Sciatic nerve (tissue), 2 donors: Measurements from ENCODE around the gene GATD1. TPM values are rescaled to one million over a fixed set of nuclear protein-coding genes. Genes with fewer than 3 reads are reported as not detected.

Source experiments
- ATAC-seq: fragments of 200-7000 bp; cut with Tn5 transposase; one replicate; pipeline ENCODE4 v1.9.1; 2020; ENCODE audit warnings: mild to moderate bottlenecking, moderate library complexity
- DNase-seq: peaks from one replicate; pipeline ENCODE4 v3.0.0-alpha.2; 2020; ENCODE audit warnings: low spot score
- intact Hi-C: fragments of 100-400 bp; cut with DNase I; formaldehyde crosslinking; loops from one replicate; pipeline ENCODE4 v1.14.2; 2022
- total RNA-seq: library from RNA; stranded (reverse); fragmentation: NEBNext Ultra II Directional; extraction: Animal tissue kit (Norgen Biotek cat#: 25700); gene quantifications from one replicate; pipeline ENCODE4 v1.2.1, GENCODE V29; 2021
- donor health status: DM: no; HTN: no; CAD: no.
- donor health status: DM: no; HTN: no; CAD: no.

The GATD1 gene
- total RNA-seq, 1 donor from 2014 or later = 74.8 TPM

DNA sequence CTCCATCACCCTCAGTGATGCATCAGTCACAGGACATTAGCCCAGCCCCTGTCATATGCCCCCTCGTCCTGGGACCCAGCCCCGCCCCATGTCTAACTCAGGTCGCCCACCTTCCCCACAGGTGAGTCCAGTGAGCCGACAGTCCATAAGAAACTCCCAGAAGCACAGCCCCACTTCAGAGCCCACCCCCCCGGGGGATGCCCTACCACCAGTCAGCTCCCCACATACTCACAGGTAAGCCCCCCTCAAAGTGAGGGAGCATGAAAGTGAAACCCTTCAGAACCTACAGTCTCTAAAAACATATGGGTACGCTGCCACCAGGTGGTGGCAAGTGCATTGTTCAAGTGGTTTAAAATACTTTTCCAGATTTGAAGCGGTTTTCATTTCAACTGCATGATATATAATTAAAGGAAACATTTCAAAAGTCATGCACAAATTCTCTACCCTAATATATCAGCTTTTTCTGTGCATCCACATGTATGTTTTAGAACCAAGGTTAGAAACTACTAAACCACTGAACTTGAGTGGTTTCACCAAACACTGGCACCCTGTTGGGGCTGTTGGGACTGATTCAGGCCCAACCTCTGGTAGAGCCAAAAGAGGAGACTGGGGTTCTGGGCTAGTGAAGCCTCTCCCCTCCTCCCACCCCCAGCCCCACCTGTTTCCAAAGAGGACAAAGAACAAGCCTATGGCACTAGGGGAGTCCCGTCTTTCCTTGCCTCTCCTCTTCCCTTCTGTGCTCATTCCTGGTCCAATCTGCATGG is 54.0 kb downstream of the GATD1 start:
- intact Hi-C loops = no loop called here
- ATAC-seq (peak; percentile 21), DNase-seq (no peak)

DNA sequence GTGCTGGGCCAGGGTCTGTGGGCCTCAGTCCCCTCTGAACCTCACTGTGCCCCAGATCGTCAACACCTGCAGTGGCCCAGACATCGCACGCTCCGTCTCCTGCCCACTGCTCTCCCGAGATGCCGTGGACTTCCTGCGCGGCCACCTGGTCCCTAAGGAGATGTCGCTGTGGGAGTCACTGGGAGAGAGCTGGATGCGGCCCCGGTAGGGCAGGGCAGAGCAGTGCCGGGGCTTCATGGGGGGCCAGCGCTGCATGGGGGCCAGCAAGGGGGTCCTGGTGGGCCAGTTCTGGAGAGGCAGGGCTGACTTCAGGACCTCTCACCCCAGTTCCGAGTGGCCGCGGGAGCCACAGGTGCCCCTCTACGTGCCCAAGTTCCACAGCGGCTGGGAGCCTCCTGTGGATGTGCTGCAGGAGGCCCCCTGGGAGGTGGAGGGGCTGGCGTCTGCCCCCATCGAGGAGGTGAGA is 54.9 kb downstream of the GATD1 start:
- intact Hi-C loops = no loop called here

DNA sequence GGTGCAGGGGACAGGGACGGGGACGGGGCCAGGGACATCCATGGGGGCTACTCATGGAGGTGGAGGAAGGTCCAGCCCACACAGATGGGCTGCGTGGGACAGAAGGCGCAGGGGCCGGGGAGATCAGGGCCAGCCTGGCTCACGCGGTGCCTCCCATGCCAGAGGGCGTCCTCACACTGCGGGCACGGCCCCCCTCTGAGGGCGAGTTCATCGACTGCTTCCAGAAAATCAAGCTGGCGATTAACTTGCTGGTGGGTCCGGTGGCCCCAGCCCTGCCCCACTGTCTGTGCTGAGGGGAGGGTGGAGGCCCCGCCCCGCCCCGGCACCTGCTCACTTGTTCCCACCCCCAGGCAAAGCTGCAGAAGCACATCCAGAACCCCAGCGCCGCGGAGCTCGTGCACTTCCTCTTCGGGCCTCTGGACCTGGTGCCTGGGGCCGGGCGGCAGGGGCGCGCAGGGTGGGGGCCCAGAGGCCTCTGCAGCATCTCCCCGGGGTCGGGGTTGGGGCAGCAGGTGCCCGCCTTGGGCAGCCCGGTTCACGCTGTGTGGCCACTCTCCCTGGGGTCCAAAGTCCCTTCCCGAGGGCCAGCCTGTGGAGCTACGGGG is 55.4 kb downstream of the GATD1 start:
- intact Hi-C loops = no loop called here
- ATAC-seq (no peak), DNase-seq (peak; percentile 67)

More for the DNA sequence above, 54.9 kb downstream of the GATD1 start:
- no peak for ATAC-seq
- no peak for DNase-seq

DNA sequence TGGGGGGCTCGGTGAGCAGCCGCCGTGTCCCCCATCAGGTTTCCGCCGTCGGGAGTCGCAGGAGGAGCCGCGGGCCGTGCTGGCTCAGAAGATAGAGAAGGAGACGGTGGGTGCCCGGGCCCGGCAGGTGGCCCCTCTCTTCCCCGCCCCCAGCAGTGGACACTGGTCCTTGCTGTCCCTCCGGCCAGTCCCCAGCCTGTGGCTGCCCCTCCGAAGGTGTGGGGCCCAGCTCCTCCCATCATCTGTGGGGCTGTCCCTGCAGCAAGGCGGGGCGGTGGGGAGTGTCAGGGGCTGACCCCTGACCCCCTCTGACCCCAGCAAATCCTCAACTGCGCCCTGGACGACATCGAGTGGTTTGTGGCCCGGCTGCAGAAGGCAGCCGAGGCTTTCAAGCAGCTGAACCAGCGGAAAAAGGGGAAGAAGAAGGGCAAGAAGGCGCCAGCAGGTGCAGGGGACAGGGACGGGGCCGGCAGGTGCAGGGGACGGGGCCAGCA is 56.0 kb downstream of the GATD1 start:
- no peak for ATAC-seq
- no peak for DNase-seq
- intact Hi-C loops = no loop called here

DNA sequence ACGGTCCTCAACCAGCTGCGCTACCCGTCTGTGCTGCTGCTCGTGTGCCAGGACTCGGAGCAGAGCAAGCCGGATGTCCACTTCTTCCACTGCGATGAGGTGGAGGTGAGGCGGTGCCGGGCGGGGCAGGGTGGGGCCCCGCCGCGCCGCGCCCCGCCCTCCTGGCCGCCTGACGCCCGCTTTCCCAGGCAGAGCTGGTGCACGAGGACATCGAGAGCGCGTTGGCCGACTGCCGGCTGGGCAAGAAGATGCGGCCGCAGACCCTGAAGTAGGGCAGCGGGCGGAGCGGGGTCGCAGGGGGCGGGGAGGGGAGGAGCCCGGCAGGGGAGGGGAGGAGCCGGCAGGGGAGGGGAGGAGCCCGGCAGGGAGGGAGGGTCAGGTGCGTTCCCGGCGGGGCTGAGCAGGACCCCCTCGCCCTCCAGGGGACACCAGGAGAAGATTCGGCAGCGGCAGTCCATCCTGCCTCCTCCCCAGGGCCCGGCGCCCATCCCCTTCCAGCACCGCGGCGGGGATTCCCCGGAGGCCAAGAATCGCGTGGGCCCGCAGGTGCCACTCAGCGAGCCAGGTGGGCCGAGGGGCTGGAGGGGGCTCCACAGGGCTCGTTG is 56.5 kb downstream of the GATD1 start:
- DNase-seq (peak; percentile 64), ATAC-seq (no peak)
- intact Hi-C loops = no loop called here

DNA sequence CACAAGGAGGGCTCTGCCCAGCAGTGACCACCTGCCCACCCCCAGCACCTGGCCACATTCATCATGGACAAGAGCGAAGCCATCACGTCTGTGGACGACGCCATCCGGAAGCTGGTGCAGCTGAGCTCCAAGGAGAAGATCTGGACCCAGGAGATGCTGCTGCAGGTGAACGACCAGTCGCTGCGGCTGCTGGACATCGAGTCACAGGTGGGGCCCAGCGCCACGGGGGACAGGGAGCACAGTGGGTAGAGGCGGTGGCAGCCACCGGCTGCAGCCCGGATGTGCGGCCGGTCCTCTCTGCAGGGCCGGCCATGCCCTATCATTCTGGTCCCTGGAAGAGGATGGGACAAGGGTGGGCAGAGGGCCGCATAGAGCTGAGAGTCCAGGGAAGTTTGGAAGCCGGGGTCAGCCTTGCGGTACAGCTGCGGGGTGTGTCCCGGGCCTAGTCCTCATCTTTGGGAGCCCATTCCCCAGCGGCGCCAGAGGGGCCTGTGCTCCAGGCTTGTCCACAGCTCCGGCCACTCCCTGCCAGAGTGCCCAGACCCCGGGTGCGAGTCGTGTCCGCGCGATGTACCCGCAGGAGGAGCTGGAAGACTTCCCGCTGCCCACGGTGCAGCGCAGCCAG is 57.2 kb downstream of the GATD1 start:
- intact Hi-C loops = no loop called here
- peak; percentile 63 for DNase-seq
- ATAC-seq = no peak

DNA sequence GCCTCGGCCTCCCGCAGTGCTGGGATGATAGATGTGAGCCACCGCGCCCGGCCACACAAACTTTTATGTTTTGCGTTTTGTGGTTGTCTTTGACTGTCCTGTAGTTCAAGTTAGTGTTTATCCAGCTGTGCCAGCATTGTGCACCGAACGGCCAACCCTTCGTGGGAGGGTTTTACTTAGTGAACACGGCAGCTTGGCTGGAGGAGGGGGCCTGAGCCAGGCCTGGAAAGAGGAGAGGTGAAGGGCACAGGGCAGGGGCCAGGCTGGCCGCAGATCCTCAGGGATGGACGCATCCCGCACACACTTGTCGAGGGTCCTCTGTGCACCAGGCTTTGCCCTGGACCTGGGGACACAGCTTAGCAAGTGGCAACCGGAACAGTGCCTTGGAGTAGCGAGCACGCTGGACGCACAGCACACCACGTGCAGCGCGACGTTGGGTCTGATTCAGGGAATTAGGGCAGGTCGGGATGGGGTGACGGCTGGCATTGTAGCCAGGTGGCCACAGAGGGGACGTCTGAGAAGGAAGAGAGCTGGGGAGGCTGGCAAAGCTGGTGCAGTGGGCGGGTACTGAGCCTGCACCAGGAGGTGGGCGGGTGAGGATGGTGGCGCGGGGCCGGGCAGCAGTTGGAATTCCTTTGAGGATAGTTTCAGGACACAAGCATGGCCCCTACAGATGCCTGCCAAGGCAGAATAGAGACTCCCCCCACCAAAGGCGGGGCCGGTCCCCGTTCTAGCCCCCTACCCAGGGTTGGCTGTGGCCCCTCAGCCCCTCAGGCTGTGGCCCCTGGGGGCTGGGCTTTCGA is 57.9 kb downstream of the GATD1 start:
- intact Hi-C loops = no loop called here

More for the DNA sequence above, 57.9 kb downstream of the GATD1 start:
- ATAC-seq (peak; percentile 19), DNase-seq (peak; percentile 61)

Other genes with a start within 250 kb of the GATD1 start
- gene HRAS, start 241.9 kb downstream of the GATD1 start, total RNA-seq = 45.2 TPM
- 1.4 TPM for gene LRRC56, start 240.0 kb downstream of the GATD1 start, total RNA-seq
- gene LMNTD2, start 216.7 kb downstream of the GATD1 start, total RNA-seq = 1.3 TPM
- gene RASSF7, start 216.5 kb downstream of the GATD1 start, total RNA-seq = 7.5 TPM
- gene PHRF1, start 201.0 kb downstream of the GATD1 start, total RNA-seq = 33.5 TPM
- 19.6 TPM for gene IRF7, start 161.5 kb downstream of the GATD1 start, total RNA-seq
- gene CDHR5, start 152.5 kb downstream of the GATD1 start, total RNA-seq = not detected
- not detected for gene SCT, start 150.3 kb downstream of the GATD1 start, total RNA-seq
- 4.1 TPM for gene DRD4, start 140.2 kb downstream of the GATD1 start, total RNA-seq
- 52.8 TPM for gene DEAF1, start 82.3 kb downstream of the GATD1 start, total RNA-seq
- 28.4 TPM for gene TMEM80, start 81.7 kb downstream of the GATD1 start, total RNA-seq
- gene EPS8L2, start 71.3 kb downstream of the GATD1 start, total RNA-seq = 24.9 TPM
- 187 TPM for gene TALDO1, start 30.0 kb downstream of the GATD1 start, total RNA-seq
- gene CEND1, start 12.6 kb upstream of the GATD1 start, total RNA-seq = not detected
- 7.2 TPM for gene SLC25A22, start 20.8 kb upstream of the GATD1 start, total RNA-seq
- 16.7 TPM for gene PIDD1, start 27.7 kb upstream of the GATD1 start, total RNA-seq
- 1,209 TPM for gene RPLP2, start 32.5 kb upstream of the GATD1 start, total RNA-seq
- gene PNPLA2, start 41.4 kb upstream of the GATD1 start, total RNA-seq = 174 TPM
- gene CRACR2B, start 50.4 kb upstream of the GATD1 start, total RNA-seq = 8.7 TPM
- 263 TPM for gene CD151, start 55.5 kb upstream of the GATD1 start, total RNA-seq
- gene POLR2L, start 65.0 kb upstream of the GATD1 start, total RNA-seq = 85.2 TPM
- gene TSPAN4, start 65.4 kb upstream of the GATD1 start, total RNA-seq = 118 TPM
- 59.4 TPM for gene CHID1, start 133.3 kb upstream of the GATD1 start, total RNA-seq
- gene AP2A2, start 148.4 kb upstream of the GATD1 start, total RNA-seq = 119 TPM